ENCODE measurements around the gene MKNK1.

DNA sequence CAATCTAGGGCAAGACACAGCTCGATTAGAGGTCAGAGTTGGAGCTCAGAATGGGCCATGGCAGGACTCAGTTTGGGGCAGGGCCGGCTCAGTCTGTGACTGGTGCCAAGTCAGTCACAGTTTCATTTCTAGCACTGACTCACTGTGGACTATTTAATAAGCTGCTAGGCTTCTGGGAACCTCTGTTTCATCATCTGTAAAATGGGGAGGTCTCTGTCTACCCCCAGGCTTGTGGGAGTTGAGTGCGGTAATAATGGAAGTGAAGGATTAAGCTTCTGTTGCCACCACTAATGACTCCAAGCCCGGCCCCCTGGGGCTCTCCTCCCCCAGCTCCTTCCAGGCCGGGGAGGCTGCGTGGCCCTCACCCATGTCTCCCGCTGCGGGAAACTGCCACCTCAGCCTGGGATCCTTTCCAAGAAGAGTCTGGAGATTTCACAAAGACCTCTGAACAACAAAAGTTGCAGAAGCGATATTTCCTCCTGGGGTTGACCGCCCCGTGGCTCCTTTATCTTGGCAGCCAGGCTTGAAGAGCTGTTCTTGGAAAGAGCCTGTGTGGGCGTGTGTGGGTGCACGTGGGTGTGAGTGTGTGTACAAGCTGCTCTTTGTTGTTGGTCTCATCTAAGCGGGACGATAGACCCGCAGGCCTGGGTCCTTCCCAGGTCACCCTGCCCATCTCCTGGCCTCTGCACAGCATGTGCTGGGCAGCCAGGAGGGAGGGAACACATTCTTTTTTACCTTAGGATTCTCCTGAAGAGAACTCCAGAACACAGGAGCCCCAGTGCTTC lies 81.7 kb downstream of the MKNK1 start:
- TF ChIP-seq, protein P1, sequence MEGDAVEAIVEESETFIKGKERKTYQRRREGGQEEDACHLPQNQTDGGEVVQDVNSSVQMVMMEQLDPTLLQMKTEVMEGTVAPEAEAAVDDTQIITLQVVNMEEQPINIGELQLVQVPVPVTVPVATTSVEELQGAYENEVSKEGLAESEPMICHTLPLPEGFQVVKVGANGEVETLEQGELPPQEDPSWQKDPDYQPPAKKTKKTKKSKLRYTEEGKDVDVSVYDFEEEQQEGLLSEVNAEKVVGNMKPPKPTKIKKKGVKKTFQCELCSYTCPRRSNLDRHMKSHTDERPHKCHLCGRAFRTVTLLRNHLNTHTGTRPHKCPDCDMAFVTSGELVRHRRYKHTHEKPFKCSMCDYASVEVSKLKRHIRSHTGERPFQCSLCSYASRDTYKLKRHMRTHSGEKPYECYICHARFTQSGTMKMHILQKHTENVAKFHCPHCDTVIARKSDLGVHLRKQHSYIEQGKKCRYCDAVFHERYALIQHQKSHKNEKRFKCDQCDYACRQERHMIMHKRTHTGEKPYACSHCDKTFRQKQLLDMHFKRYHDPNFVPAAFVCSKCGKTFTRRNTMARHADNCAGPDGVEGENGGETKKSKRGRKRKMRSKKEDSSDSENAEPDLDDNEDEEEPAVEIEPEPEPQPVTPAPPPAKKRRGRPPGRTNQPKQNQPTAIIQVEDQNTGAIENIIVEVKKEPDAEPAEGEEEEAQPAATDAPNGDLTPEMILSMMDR (optimal IDR thresholded peaks at IDR 0.05 in 1 of 3, IDR thresholded peaks at IDR 0.05 in 1 of 3, conservative IDR thresholded peaks at IDR 0.05 in 1 of 3; ENCODE audit: extremely low read depth in 1 of 3, insufficient read depth in 2 of 3, low read length in 3 of 3) = no peak
- no peak for TF ChIP-seq EZH2 (IDR thresholded peaks at IDR 0.05; ENCODE audit: low read length)
